AG09309 (cell line): ENCODE results near the gene ARHGAP24.

ENCODE experiments used
- DNase-seq: peaks from one replicate; pipeline ENCODE4 v3.0.0-alpha.2; 2010; ENCODE audit warnings: low read depth
- H3K4me3 ChIP-seq: 2 replicates; pipeline ENCODE4 v1.5.1; 2011; ENCODE audit warnings: mild to moderate bottlenecking, low read depth, low read length, moderate library complexity; ENCODE audit not compliant: control insufficient read depth
- CTCF ChIP-seq: IDR thresholded peaks from 2 replicates; pipeline ENCODE4 v1.5.1; 2011; ENCODE audit warnings: mild to moderate bottlenecking, low read depth, low read length, inconsistent platforms; ENCODE audit not compliant: insufficient read depth, control insufficient read depth; ENCODE audit errors: missing control alignments

Gene ARHGAP24

GRCh38 chr4:85734424-85734831 is 259.5 kb downstream of the ARHGAP24 start:
- no peak for DNase-seq
- no peak overlapping the region for H3K4me3 ChIP-seq
- TF ChIP-seq CTCF: no peak

- no peak for DNase-seq
- TF ChIP-seq CTCF: no peak
- no peak overlapping the region for H3K4me3 ChIP-seq
These were observed 261.6 kb downstream of the ARHGAP24 start for GRCh38 chr4:85736571-85736970.

- no peak overlapping the region for H3K4me3 ChIP-seq
- DNase-seq: no peak
- TF ChIP-seq CTCF: no peak
These were observed 262.3 kb downstream of the ARHGAP24 start for GRCh38 chr4:85737254-85737653.

GRCh38 chr4:85738721-85739120 is 263.8 kb downstream of the ARHGAP24 start:
- H3K4me3 ChIP-seq: no peak overlapping the region
- no peak for DNase-seq
- no peak for TF ChIP-seq CTCF

GRCh38 chr4:85740431-85740861 is 265.5 kb downstream of the ARHGAP24 start:
- H3K4me3 ChIP-seq: no peak overlapping the region
- no peak for DNase-seq
- TF ChIP-seq CTCF: no peak

GRCh38 chr4:85741381-85741780 is 266.4 kb downstream of the ARHGAP24 start:
- H3K4me3 ChIP-seq: no peak overlapping the region
- DNase-seq: no peak
- no peak for TF ChIP-seq CTCF

- TF ChIP-seq CTCF: no peak
- no peak for DNase-seq
- H3K4me3 ChIP-seq: no peak overlapping the region
These were observed 267.1 kb downstream of the ARHGAP24 start for GRCh38 chr4:85741921-85742591.
